ENCODE data around the gene PAIP2B.

PAIP2B gene

DNA sequence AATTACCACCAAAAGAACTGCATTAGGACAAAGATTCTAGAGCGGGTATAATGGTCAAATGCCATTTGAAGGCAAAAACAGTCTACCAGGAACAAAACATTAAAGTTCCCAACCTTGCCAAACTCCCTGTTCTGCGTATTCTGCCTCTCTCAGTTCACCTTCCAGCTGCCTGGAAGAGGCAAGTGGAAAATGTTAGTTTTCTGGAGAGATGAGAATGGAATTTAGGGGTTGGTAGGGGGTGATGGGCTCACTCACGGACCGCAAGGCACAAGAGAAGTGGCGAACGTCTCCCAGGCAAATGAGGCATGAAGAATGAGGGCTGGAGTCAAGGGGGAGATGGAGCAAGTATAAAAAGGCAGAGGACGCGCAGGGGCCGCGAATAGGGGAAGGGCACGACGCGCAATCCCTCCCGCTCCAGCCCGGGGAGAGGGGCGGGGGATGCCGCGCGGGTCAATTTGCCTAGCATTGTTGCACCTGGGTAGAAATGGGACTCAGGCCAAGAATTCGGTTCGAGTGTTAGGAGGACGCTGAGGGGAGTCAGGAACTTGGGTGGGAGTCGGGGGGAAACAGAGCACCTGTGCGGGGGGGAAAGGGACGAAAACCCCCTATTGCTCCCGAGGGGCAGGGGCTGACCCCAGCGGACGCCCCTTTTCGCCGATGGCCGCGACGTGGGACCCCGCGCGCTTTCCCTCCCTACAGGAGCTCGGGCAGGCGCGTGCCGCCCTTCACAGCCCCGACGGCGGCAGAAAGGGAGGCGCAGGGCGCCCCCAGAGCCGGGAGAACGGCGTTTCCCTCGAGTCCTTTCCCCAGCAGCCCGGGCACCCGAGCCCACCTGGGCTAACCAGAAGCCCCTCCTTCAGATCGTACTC lies 573 bp downstream of the PAIP2B start:
- Histone ChIP-seq H3K4me1 (ENCODE audit: control insufficient read depth in 1 of 2, insufficient read depth in 1 of 2, low read depth in 1 of 2, low read length in 1 of 2) (peaks cover 17% of the 10 kb centered on the region in 2 experiments), H3K27ac (peak overlapping the region; percentile 76), H3K9me3 (no peaks in the 10 kb centered on the region), H3K27me3 (peaks cover 57% of the 10 kb centered on the region), H3K36me3 (no peaks in the 10 kb centered on the region), H3K4me3 (ENCODE audit: low read depth in 1 of 2, low read length in 1 of 2) (peak overlapping the region; percentile 80 to 85)
- TF ChIP-seq, protein P1, sequence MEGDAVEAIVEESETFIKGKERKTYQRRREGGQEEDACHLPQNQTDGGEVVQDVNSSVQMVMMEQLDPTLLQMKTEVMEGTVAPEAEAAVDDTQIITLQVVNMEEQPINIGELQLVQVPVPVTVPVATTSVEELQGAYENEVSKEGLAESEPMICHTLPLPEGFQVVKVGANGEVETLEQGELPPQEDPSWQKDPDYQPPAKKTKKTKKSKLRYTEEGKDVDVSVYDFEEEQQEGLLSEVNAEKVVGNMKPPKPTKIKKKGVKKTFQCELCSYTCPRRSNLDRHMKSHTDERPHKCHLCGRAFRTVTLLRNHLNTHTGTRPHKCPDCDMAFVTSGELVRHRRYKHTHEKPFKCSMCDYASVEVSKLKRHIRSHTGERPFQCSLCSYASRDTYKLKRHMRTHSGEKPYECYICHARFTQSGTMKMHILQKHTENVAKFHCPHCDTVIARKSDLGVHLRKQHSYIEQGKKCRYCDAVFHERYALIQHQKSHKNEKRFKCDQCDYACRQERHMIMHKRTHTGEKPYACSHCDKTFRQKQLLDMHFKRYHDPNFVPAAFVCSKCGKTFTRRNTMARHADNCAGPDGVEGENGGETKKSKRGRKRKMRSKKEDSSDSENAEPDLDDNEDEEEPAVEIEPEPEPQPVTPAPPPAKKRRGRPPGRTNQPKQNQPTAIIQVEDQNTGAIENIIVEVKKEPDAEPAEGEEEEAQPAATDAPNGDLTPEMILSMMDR (IDR thresholded peaks at IDR 0.05): no peak

DNA sequence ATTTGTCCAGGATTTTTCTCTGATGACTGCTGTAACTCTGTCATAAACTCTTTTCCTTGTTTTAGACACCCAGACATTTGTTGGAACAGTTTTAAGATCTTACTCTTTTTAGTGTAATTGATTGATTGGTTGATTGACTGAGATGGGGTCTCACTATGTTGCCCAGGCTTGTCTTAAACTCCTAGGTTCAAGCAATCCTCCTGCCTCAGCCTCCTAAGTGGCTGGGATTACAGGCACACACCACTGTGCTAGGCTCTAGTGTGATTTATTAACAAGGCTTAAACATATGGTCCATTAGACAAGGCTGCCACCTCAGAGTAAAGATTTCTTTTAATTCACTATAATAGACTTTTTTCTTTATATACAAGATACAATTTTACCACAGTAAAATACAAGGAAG lies 2.0 kb downstream of the PAIP2B start:
- TF ChIP-seq, protein P1 (IDR thresholded peaks at IDR 0.05): no peak
- no peaks in the 10 kb centered on the region for H3K36me3 ChIP-seq
- H3K9me3 ChIP-seq: no peaks in the 10 kb centered on the region
- H3K27ac ChIP-seq: no peak overlapping the region
- H3K4me3 ChIP-seq (ENCODE audit: low read depth in 1 of 2, low read length in 1 of 2): no peak overlapping the region
- peaks cover 49% of the 10 kb centered on the region for H3K27me3 ChIP-seq
- peaks cover 17% of the 10 kb centered on the region in 2 experiments for H3K4me1 ChIP-seq (ENCODE audit: control insufficient read depth in 1 of 2, insufficient read depth in 1 of 2, low read depth in 1 of 2, low read length in 1 of 2)

DNA sequence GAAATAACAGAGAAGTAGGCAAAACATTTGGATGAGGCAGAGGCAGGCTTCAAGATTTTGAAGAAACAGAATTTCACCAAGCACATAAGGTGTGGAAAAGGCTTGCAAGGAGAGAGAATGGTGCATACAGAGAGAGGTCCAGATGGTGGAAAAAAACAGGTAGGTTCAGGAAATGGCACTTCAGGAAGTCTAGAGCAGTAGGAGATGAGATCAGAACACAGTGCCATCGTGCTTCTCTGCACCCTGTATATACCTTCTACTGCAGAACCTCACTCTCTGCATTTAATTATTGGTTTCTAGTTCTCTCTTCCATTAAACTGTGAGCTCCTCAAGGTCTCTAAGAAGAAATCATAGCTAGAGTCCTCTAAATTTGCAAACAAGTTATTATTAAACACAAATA lies 2.4 kb downstream of the PAIP2B start:
- TF ChIP-seq, protein P1 (IDR thresholded peaks at IDR 0.05): no peak
- peaks cover 17% of the 10 kb centered on the region in 2 experiments for H3K4me1 ChIP-seq (ENCODE audit: control insufficient read depth in 1 of 2, insufficient read depth in 1 of 2, low read depth in 1 of 2, low read length in 1 of 2)
- H3K4me3 ChIP-seq (ENCODE audit: low read depth in 1 of 2, low read length in 1 of 2): no peak overlapping the region
- H3K27ac ChIP-seq: no peak overlapping the region
- H3K27me3 ChIP-seq: peaks cover 44% of the 10 kb centered on the region
- no peaks in the 10 kb centered on the region for H3K9me3 ChIP-seq
- H3K36me3 ChIP-seq: no peaks in the 10 kb centered on the region

DNA sequence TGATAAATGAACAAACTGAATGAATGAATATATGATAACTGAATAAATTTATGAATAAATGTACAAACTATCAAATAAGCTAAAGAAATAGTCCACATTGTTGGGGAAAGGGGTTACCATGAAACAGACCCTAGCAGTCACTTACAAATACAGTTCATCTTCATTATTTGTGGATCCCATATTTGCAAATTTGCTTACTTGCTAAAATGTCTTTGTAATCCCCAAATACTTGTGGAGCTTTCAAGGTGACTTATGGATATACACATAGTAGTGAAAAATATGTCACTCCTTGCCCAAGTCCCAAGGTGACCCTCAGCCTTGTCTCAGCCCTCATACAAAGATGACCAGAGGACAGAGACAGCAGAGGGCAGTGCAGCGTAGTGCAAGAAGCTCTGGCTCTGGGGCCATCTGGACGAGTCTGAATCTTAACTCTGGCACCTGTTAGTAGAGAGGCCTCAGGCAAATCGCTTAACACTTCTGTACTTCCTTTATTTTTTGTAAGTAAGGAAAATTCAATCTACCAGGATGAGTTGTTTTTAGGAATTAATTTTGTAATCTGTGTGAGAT lies 3.1 kb downstream of the PAIP2B start:
- Histone ChIP-seq H3K4me1 (ENCODE audit: control insufficient read depth in 1 of 2, insufficient read depth in 1 of 2, low read depth in 1 of 2, low read length in 1 of 2) (peaks cover 17% of the 10 kb centered on the region in 2 experiments), H3K9me3 (no peaks in the 10 kb centered on the region), H3K27ac (no peak overlapping the region), H3K36me3 (no peaks in the 10 kb centered on the region), H3K27me3 (peaks cover 38% of the 10 kb centered on the region), H3K4me3 (ENCODE audit: low read depth in 1 of 2, low read length in 1 of 2) (no peak overlapping the region)
- TF ChIP-seq, protein P1 (IDR thresholded peaks at IDR 0.05): no peak

DNA sequence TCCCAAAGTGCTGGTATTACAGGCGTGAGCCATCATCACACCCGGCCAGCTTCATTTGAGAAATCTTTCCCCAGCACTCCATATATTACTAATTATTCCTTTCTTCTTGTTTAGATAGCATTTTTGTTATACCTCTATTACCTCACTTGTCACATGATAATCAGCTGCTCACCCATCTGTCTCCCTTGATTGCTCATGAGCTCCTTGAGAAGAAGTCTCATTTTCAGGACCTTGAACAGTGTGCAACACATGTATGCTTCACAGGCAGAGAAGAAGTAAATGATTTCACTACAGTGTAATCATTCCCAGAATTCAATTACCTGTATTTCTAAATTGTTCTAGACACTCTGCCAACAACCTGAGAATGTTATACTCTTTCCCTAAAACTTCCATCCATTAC lies 6.2 kb downstream of the PAIP2B start:
- TF ChIP-seq, protein P1 (IDR thresholded peaks at IDR 0.05): no peak
- H3K27me3 ChIP-seq: peaks cover 16% of the 10 kb centered on the region
- no peaks in the 10 kb centered on the region for H3K9me3 ChIP-seq
- H3K4me1 ChIP-seq (ENCODE audit: control insufficient read depth in 1 of 2, insufficient read depth in 1 of 2, low read depth in 1 of 2, low read length in 1 of 2): no peaks in the 10 kb centered on the region
- no peak overlapping the region for H3K4me3 ChIP-seq (ENCODE audit: low read depth in 1 of 2, low read length in 1 of 2)
- H3K27ac ChIP-seq: no peak overlapping the region
- no peaks in the 10 kb centered on the region for H3K36me3 ChIP-seq

Measured in neutrophil (primary cell).